GM12878 (cell line): ENCODE data around the gene RNF103.

ENCODE experiments used
- EGR1 ChIP-seq, 2 experiments: IDR thresholded peaks; 1 replicate in 1 of 2; 2 replicates in 1 of 2; pipeline ENCODE4 v1.6.1; 2011 to 2012; ENCODE audit warnings: low read depth in 2 of 2, low read length in 2 of 2, borderline replicate concordance in 1 of 2, mild to moderate bottlenecking in 1 of 2, moderate library complexity in 1 of 2
- HDGF ChIP-seq: fragments of 450-650 bp; IDR thresholded peaks from 2 replicates; pipeline ENCODE4 v1.6.1; 2016; ENCODE audit warnings: antibody characterized with exemption

GRCh38 chr2:86584151-86584913 is 39.3 kb downstream of the RNF103 start:
- TF ChIP-seq HDGF (no peak), EGR1 (IDR thresholded peaks at IDR 0.05; ENCODE audit: borderline replicate concordance in 1 of 2, low read depth in 2 of 2, low read length in 2 of 2) (no peak)
